ENCODE data around the gene OPN4. TPM values are rescaled to one million over a fixed set of nuclear protein-coding genes. Genes with fewer than 3 reads are reported as not detected.

OPN4 gene
- total and polyA plus RNA-seq, 8 donors = not detected

DNA sequence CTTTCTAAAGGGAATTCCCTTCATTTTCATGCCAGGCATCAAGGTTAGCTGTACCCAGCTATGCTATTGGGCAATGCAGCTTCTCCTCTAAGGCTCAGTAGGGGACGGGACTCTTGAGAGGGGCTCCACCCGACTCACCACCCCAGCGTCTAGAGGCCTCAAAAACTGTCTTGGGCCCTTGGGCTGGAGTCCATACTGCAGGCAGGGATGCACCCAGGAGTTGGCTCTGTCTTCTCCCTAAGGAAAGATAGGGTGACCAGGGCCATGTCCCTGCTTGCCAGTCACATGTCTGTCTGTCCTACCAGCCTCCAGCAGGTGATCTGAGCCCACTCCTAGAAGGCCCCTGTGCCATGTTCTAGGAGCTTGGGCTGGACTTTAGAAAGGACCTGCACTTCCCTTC, 1.2 kb downstream of the OPN4 start:
- no peak for TF ChIP-seq POLR2A (IDR thresholded peaks at IDR 0.05)
- no peak for TF ChIP-seq EP300 (IDR thresholded peaks at IDR 0.05)
- TF ChIP-seq, protein P1, sequence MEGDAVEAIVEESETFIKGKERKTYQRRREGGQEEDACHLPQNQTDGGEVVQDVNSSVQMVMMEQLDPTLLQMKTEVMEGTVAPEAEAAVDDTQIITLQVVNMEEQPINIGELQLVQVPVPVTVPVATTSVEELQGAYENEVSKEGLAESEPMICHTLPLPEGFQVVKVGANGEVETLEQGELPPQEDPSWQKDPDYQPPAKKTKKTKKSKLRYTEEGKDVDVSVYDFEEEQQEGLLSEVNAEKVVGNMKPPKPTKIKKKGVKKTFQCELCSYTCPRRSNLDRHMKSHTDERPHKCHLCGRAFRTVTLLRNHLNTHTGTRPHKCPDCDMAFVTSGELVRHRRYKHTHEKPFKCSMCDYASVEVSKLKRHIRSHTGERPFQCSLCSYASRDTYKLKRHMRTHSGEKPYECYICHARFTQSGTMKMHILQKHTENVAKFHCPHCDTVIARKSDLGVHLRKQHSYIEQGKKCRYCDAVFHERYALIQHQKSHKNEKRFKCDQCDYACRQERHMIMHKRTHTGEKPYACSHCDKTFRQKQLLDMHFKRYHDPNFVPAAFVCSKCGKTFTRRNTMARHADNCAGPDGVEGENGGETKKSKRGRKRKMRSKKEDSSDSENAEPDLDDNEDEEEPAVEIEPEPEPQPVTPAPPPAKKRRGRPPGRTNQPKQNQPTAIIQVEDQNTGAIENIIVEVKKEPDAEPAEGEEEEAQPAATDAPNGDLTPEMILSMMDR (IDR thresholded peaks at IDR 0.05) = no peak
- no peak for TF ChIP-seq POLR2AphosphoS5 (IDR thresholded peaks at IDR 0.05)
- Histone ChIP-seq H3K27me3 (no peaks in the 10 kb centered on the region), H3K4me3 (no peak overlapping the region), H3K9me3 (no peaks in the 10 kb centered on the region), H3K4me1 (no peaks in the 10 kb centered on the region), H3K27ac (no peak overlapping the region), H3K36me3 (no peaks in the 10 kb centered on the region)
- 87 to 100% (median 90%) methylated on average over 3 of the region's 3 CpGs for WGBS, 5 donors
- DNase-seq = no peak
- intact Hi-C loops (cut with DNase I; ENCODE audit: low total_unique reads) = no loop called here

DNA sequence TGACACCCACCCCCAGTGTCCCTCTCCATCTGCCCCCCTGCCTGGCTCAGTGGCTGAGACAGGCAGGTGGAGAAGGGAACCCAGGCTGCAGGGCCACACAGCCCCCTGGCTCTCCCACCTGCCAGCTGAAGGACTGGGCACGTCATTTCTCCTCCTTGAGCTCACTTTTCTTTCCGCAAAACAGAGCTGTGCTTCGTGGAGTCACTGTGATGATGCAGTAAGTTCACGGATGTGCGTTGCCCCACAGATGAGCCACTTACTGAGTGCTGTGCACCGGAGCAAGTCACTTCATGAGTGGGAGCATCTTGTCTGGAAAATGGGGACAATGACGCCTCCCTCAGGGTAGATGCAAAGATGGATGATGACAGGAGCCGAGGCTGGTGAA, 2.7 kb downstream of the OPN4 start:
- no peak for TF ChIP-seq POLR2A (IDR thresholded peaks at IDR 0.05)
- no peak for TF ChIP-seq POLR2AphosphoS5 (IDR thresholded peaks at IDR 0.05)
- TF ChIP-seq EP300 (IDR thresholded peaks at IDR 0.05) = no peak
- TF ChIP-seq, protein P1 (IDR thresholded peaks at IDR 0.05) = no peak
- Histone ChIP-seq H3K4me1 (no peaks in the 10 kb centered on the region), H3K27ac (no peak overlapping the region), H3K36me3 (no peaks in the 10 kb centered on the region), H3K27me3 (no peaks in the 10 kb centered on the region), H3K4me3 (no peak overlapping the region), H3K9me3 (no peaks in the 10 kb centered on the region)
- intact Hi-C loops (cut with DNase I; ENCODE audit: low total_unique reads) = no loop called here
- no peak for DNase-seq
- WGBS, 5 donors = 87 to 93% (median 92%) methylated on average over 8 of the region's 8 CpGs

DNA sequence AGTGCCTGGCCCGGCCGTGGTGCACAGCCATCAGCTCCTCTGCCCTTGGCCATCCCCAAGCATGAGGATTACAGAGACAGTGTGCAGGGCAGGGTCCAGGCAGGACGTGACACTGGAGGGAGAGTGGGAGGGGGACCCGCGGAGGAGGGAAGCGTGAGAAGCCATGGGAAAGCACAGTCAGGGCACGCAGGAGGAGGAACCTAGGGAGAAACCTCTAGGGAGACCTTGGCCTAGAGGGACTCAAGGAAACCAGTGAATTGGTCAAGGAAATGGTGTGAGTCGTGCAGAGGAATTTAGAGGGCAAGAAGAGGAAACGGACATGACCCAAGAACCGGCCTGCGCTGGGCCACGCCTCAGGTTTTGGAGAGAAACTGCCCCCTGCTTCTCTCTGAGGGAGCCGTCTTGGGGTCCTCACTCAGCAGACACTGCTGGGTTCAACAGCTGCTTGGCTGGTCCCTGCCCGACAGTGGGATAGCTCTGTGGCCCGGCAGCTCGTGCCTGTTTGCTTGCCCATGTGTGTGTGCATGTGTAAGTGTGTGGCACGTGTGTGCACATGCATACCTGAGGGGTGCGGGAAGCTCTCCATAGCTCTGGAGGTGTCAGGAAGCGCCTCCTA, 3.2 kb downstream of the OPN4 start:
- no peak overlapping the region for H3K4me3 ChIP-seq
- H3K4me1 ChIP-seq = no peaks in the 10 kb centered on the region
- intact Hi-C loops (cut with DNase I; ENCODE audit: low total_unique reads) = no loop called here
- WGBS, 5 donors = 77 to 85% (median 80%) methylated on average over 16 to 19 of the region's 19 CpGs
- no peak overlapping the region for H3K27ac ChIP-seq
- H3K9me3 ChIP-seq = no peaks in the 10 kb centered on the region
- peak in 1 of 2 donors; percentile 6 for DNase-seq
- H3K36me3 ChIP-seq = no peaks in the 10 kb centered on the region
- H3K27me3 ChIP-seq = no peaks in the 10 kb centered on the region
- TF ChIP-seq EP300 (IDR thresholded peaks at IDR 0.05) = no peak
- no peak for TF ChIP-seq POLR2A (IDR thresholded peaks at IDR 0.05)
- TF ChIP-seq, protein P1 (IDR thresholded peaks at IDR 0.05) = no peak
- no peak for TF ChIP-seq POLR2AphosphoS5 (IDR thresholded peaks at IDR 0.05)

DNA sequence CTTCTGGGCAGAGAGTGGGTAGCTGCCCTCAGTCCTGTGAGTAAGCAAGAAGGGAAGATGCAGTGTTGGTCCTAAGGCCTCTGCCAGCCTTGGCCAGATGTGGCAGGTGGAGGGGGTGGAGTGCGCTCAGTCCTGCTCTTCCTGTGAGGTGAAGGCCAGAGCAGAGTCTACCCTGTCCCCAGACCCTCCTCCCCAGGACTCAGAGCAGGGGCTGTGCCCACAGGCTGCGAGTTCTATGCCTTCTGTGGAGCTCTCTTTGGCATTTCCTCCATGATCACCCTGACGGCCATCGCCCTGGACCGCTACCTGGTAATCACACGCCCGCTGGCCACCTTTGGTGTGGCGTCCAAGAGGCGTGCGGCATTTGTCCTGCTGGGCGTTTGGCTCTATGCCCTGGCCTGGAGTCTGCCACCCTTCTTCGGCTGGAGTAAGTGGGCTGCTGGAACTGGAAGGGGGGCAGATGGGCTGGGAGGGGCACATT, 4.0 kb downstream of the OPN4 start:
- no peaks in the 10 kb centered on the region for H3K27me3 ChIP-seq
- H3K9me3 ChIP-seq = no peaks in the 10 kb centered on the region
- H3K27ac ChIP-seq = no peak overlapping the region
- intact Hi-C loops (cut with DNase I; ENCODE audit: low total_unique reads) = no loop called here
- no peak for TF ChIP-seq EP300 (IDR thresholded peaks at IDR 0.05)
- TF ChIP-seq, protein P1 (IDR thresholded peaks at IDR 0.05) = no peak
- TF ChIP-seq POLR2AphosphoS5 (IDR thresholded peaks at IDR 0.05) = no peak
- TF ChIP-seq POLR2A (IDR thresholded peaks at IDR 0.05) = no peak
- no peak for DNase-seq
- 71 to 80% (median 75%) methylated on average over 11 to 12 of the region's 12 CpGs for WGBS, 5 donors
- no peak overlapping the region for H3K4me3 ChIP-seq
- no peaks in the 10 kb centered on the region for H3K4me1 ChIP-seq
- no peaks in the 10 kb centered on the region for H3K36me3 ChIP-seq
